ENCODE results near the gene SREK1IP1. TPM values are rescaled to one million over a fixed set of nuclear protein-coding genes. Genes with fewer than 3 reads are reported as not detected.

SREK1IP1 gene
- total RNA-seq, 1 experiment from 2014 or later: 25.5 TPM

GRCh38 chr5:64749385-64749784 is 19.1 kb downstream of the SREK1IP1 start:
- POLR2A ChIA-PET: no interaction called here
- RAD21 ChIA-PET (ENCODE audit: low non-redundant PET in 1 of 2, low total read pairs in 2 of 2, uncharacterized antibody in 2 of 2, unreplicated experiment in 2 of 2): no interaction called here
- TF ChIP-seq ATF3 (IDR thresholded peaks at IDR 0.05): no peak
- no peak for TF ChIP-seq EZH2 (IDR thresholded peaks at IDR 0.05)
- TF ChIP-seq JUND (IDR thresholded peaks at IDR 0.05): no peak
- TF ChIP-seq SP1 (IDR thresholded peaks at IDR 0.05; ENCODE audit: low read depth): no peak
- TF ChIP-seq POLR2AphosphoS5 (IDR thresholded peaks at IDR 0.05; ENCODE audit: low read depth, low read length): no peak
- no peak for TF ChIP-seq EZH2phosphoT487 (IDR thresholded peaks at IDR 0.05; ENCODE audit: borderline replicate concordance)
- TF ChIP-seq RAD21 (IDR thresholded peaks at IDR 0.05; ENCODE audit: low read depth): no peak
- TF ChIP-seq EGR1 (IDR thresholded peaks at IDR 0.05; ENCODE audit: low read depth): no peak
- no peak for TF ChIP-seq CBX3 (IDR thresholded peaks at IDR 0.05; ENCODE audit: low read depth)
- no peak for TF ChIP-seq FOSL1 (IDR thresholded peaks at IDR 0.05; ENCODE audit: low read depth)
- no peak for TF ChIP-seq ZBTB33 (IDR thresholded peaks at IDR 0.05; ENCODE audit: extremely low read depth, insufficient replicate concordance, low read length)
- no peak for TF ChIP-seq ZFX (IDR thresholded peaks at IDR 0.05)
- no peak for TF ChIP-seq MAX (IDR thresholded peaks at IDR 0.05)
- TF ChIP-seq SIN3A (IDR thresholded peaks at IDR 0.05; ENCODE audit: low read depth): no peak
- TF ChIP-seq TCF7L2 (IDR thresholded peaks at IDR 0.05; ENCODE audit: borderline replicate concordance, extremely low read depth, insufficient read depth, insufficient read length): no peak
- TF ChIP-seq CEBPB (IDR thresholded peaks at IDR 0.05; ENCODE audit: low read depth): no peak
- TF ChIP-seq POLR2A (IDR thresholded peaks at IDR 0.05; ENCODE audit: borderline replicate concordance, extremely low read depth, insufficient read depth, insufficient read length): no peak
- TF ChIP-seq SRF (IDR thresholded peaks at IDR 0.05; ENCODE audit: low read depth): no peak
- Histone ChIP-seq H3K9me2 (ENCODE audit: insufficient read depth) (no peaks in the 10 kb centered on the region), H3K79me2 (ENCODE audit: insufficient read depth, low read length) (peaks cover 15% of the 10 kb centered on the region), H3K4me1 (ENCODE audit: control insufficient read depth in 1 of 2, insufficient read depth in 2 of 2, low read length in 2 of 2) (no peaks in the 10 kb centered on the region), H3K27me3 (ENCODE audit: insufficient read depth, low read length) (no peaks in the 10 kb centered on the region), H3K9ac (ENCODE audit: low read length) (no peak overlapping the region), H3K4me2 (ENCODE audit: low read length) (no peak overlapping the region), H3K4me3 (replicated peaks in 1 of 2; ENCODE audit: low read depth in 1 of 2, low read length in 2 of 2) (no peak overlapping the region), H3K9me3 (ENCODE audit: control insufficient read depth in 1 of 2, insufficient read depth in 1 of 2, low read depth in 1 of 2, low read length in 2 of 2) (no peaks in the 10 kb centered on the region), H4K20me1 (ENCODE audit: insufficient read depth) (no peaks in the 10 kb centered on the region), H3K27ac (ENCODE audit: low read depth, low read length) (no peak overlapping the region), H3K36me3 (ENCODE audit: control insufficient read depth in 1 of 2, insufficient read depth in 2 of 2, low read length in 2 of 2) (no peaks in the 10 kb centered on the region; a peak in 1 of 4 replicates), H2AFZ (ENCODE audit: low read depth, low read length, poor library complexity, severe bottlenecking) (no peak overlapping the region)
- ATAC-seq: no peak
- intact Hi-C loops (cut with micrococcal nuclease): no loop called here
- no TSS peak for BruUV-seq (replicated peaks)
- DNase-seq (ENCODE audit: low read depth, low spot score): no peak
- CTCF ChIA-PET: no interaction called here
